Hindlimb muscle (tissue), 1 donor: Measurements from ENCODE around the gene REC8. TPM values are rescaled to one million over a fixed set of nuclear protein-coding genes. Genes with fewer than 3 reads are reported as not detected.
"Not testable (repeated sequence)": the region's sequence is repeated elsewhere in the genome, so short reads cannot be mapped to it uniquely, and the experiment has no call there.

Source experiments
- DNase-seq: peaks from one replicate; pipeline ENCODE4 v3.0.0-alpha.2; 2013
- polyA plus RNA-seq: library from polyadenylated mRNA; unstranded; fragments of 120-200 nt; gene quantifications from one replicate; pipeline ENCODE4 v1.2.1, GENCODE V29; 2013; ENCODE audit not compliant: insufficient read length

The REC8 gene
- polyA plus RNA-seq, 1 donor, result 14.5 TPM

- no peak for DNase-seq
Measured at GRCh38 chr14:24204163-24205146, 32.6 kb downstream of the REC8 start.

GRCh38 chr14:24206260-24207103 is 34.6 kb downstream of the REC8 start:
- no peak for DNase-seq

- DNase-seq, result no peak
Measured at GRCh38 chr14:24207104-24207551, 35.2 kb downstream of the REC8 start.

DNA sequence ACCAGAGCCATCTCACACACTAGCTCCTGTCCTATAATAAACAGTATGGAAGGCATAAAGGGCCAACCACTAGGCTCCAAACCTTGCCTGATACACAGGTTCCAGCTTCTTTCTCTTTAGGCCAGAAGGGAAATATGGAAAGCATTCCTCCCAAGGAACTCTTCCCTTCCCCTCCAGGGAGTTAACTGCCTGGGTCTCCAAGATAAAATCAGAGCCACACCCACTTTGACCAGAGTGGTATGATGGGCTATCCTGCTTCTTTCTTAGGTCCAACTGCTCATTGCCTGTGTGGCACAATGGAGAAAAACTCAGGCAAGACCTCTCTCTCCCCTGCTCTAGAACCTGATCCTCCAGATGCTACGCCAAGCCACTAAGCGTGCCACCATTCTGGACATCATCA is 35.7 kb downstream of the REC8 start:
- DNase-seq, result no peak

GRCh38 chr14:24211311-24211710 is 39.4 kb downstream of the REC8 start:
- DNase-seq, result no peak

DNA sequence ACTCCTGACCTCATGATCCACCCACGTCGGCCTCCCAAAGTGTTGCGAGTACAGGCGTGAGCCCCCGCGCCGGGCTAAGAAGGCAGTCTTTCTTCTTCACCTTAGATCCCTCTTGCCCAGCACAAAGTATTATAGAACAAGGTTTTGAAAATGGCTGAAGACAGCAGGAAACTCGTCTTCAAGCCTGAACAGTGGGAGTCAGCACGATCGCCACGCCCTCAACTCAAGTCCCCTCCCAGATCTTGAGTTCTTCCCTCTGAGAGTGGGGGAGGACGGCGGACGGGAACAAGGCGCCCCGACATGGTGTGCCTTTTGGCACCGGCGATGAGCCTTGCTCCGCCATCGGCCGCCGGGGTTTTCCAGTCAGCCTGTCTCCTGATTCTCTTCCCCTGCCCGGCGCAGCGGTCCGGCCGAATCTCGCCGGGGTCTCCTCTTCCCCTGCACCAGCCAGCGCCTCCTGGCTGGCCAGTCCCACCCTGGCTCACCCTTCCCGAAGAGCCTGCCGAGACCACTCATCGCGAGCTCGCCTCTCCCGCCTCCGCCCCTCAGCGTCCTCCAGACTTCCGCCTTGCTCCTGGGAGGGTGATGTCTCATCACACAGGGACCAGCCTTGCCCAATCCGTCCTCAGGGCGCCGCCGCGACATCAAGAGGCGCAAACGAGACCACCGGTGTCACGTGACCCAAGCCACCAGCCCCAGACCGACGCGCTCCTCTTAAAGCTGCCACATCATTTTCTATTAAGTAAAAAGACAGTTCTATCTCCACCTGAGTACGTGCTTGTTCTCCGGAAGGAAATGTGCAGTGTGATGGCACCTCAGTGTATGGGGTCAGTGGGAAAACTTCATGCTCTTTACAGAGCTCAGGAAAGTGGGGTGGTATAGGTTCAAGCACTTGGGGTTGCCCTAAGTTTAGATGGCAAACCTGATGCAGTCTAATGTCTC is 41.3 kb downstream of the REC8 start, which contains the start of gene CHMP4A:
CHMP4A (minus strand) TSS at position 565 of the 942 bp plus-strand sequence; CDS start at position 516, 49 bp downstream.
- peak; percentile 96 for DNase-seq

DNA sequence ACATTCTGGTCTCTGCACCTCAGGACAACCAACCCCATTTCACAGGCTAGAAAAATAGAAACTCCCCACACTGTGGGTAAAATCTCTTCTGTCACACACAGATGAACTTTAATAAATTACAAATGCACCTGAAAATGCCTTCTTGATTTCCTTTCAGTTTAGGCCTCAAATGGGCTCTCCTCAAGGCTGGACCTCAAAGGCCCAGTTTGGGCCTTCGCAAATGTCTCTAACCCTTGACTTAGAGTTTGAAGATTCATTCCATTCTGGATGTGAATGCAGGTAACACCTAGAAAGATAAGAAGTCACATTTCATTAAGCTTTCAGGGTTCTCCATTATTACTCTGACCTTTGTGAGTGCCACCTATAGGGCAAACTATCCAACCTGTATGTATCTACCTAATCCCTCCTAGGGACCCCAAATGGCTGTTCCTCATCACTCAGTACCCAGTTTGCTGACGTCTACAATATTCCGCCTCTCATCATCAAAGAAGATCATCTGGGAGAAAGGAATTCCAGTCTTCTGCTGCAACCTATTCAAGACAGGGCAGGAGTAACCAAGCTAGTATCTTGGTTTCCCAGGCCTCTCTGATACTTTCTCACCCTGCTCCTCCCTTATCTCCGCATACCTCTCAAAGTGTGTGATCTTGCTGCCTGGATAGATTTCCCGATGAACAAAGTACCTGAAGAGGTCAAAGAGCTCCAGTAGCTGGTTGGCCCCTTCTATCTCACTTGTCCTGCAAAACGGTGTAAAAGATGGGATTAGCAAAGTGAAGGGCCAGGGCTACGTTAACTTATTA is 42.2 kb downstream of the REC8 start:
- DNase-seq, result no peak

- peak; percentile 90 for DNase-seq
Measured at GRCh38 chr14:24215495-24216344, 43.8 kb downstream of the REC8 start, which contains the start of gene MDP1. MDP1 (minus strand) TSS chr14:24216066; CDS start chr14:24215955, 111 bp downstream.

GRCh38 chr14:24216345-24216699 is 44.4 kb downstream of the REC8 start:
- DNase-seq, result no peak

- DNase-seq, result not testable (repeated sequence)
Measured at GRCh38 chr14:24216876-24217275, 45.0 kb downstream of the REC8 start.

- DNase-seq, result no peak
Measured at GRCh38 chr14:24219080-24219479, 47.2 kb downstream of the REC8 start.

- DNase-seq, result no peak
Measured at GRCh38 chr14:24219521-24219920, 47.6 kb downstream of the REC8 start.

DNA sequence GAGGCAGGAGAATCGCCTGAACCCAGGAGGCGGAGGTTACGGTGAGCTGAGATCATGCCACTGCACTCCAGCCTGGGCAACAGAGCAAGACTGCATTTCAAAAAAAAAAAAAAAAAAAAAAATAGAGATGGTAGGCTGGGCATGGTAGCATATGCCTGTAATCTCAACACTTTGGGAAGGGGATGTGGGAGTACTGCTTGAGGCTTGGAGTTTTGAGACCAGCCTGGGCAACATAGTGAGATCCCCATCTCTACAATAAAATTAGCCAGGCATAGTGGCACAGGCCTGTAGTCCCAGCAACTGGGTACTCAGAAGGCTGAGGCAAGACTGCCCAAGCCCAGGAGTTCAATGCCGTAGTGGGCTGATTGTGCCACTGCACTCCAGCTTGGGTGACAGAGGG is 51.1 kb downstream of the REC8 start:
- not testable (repeated sequence) for DNase-seq

DNA sequence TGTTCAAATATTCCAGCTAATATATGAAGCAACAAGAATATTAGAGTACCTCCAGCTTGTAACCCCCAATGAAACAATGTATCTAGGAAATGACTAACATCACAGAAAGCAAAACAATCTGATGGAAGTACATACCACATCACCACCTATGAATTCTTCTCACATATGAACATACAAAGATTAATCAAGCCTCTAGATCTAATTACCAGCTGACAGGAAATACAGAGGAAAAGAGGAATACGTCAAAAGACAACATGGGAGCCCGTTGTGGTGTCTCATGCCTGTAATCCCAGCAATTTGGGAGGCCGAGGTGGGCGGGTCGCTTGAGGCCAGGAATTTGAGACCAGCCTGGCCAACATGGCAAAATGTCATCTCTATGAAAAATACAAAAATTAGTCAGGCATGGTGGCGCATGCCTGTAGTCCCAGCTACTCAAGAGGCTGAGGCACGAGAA is 52.8 kb downstream of the REC8 start:
- no peak for DNase-seq

DNA sequence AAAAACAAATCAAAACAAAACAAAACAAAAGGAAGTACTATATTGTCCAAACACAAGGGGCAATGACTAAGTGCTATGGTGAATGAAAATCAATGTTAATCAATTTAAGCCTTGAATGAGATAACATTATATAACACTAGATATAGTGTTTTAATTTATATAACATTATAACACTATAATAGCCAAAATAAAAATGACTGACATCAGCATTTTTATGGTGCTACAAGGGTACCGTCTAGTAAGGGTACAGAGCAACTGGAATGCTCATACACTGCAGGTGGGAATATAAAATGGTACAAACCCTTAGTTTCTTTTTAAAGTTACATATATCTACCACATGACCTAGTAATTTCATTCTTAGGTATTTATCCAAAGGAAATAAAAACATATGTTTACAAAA is 54.6 kb downstream of the REC8 start:
- no peak for DNase-seq

DNA sequence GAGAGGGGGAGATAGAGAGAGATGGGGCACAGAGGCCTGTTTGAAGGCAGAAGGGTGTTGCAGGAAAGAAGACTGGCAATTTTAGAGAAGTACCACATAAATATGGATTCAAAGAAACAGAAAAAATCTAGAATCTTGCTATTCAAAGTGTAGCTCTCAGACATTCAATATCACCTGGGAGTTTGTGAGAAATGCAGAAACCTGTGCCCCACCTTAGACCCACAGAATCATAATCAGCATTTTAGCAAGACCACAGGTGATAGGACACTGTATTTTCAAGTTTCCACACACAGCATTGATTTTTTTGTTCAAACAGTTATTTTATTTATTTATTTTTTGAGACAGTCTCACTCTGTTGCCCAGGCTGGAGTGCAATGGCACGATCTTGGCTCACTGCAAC is 57.0 kb downstream of the REC8 start:
- no peak for DNase-seq
